HG02642 (cell line): ENCODE measurements around the gene ITGA8.
"Not testable (repeated sequence)": the region's sequence is repeated elsewhere in the genome, so short reads cannot be mapped to it uniquely, and the experiment has no call there.

Experiments
- ATAC-seq: cut with Tn5 transposase; IDR thresholded peaks from one replicate; pipeline ENCODE4 v1.9.1; 2021; ENCODE audit warnings: mild to moderate bottlenecking; ENCODE audit not compliant: unreplicated experiment, poor library complexity

Gene ITGA8

DNA sequence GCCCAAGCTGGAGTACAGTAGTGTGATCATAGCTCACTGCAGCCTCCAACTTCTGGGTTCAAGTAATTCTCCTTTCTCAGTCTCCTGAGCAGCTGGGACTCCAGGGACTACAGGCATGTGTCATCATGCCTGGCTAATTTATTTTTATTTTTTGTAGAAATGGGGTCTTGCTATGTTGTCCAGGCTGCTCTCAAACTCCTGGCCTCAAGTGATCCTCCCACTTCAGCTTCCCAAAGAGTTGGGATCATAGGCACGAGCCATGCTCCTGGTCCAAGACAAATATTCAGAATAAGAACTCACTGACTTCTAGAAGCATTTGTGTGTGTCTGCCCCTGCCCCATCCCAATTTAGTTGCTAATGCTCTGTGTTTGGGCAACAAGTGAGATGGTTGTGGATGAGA is 151.8 kb downstream of the ITGA8 start:
- ATAC-seq: no peak

GRCh38 chr10:15563246-15563645 is 156.5 kb downstream of the ITGA8 start:
- ATAC-seq: no peak

- no peak for ATAC-seq
Measured at GRCh38 chr10:15562578-15562977, 157.1 kb downstream of the ITGA8 start.

- ATAC-seq: no peak
Measured at GRCh38 chr10:15562116-15562515, 157.6 kb downstream of the ITGA8 start.

DNA sequence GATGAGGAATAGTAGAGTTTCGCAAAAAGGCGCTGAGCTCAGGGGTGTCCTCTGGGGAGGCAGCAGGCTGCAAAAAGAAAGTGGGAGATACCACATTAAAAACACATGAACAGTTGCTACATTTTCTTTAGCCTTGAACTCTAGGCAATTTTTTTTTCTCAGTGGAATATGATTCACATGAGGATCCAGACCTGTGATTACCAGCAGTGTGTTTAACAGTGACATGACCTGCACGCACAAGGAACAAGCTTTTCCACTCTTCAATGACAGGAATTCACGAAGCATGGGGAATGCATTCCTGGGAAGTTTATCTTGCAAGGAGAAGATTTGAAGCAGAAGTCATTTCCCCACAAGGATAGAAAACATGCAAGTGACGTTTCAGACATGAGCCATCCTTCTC is 161.6 kb downstream of the ITGA8 start:
- ATAC-seq: no peak

DNA sequence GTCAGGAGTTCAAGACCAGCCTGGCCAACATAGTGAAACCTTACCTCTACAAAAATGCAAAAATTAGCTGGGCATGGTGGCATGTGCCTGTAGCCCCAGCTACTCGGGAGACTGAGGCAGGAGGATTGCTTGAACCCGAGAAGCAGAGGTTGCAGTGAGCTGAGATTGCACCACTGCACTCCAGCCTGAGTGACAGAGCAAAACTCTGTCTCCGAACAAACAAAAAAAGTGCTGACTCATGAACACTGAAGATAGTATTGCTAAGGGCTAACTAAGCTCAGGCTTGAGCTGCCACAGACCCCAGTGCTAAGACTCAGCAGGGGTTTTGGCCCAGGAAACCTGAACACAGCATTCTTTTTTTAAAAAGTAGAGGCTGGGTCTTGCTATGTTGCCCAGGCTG is 162.6 kb downstream of the ITGA8 start:
- not testable (repeated sequence) for ATAC-seq

- no peak for ATAC-seq
Measured at GRCh38 chr10:15550950-15551349, 168.8 kb downstream of the ITGA8 start.

GRCh38 chr10:15548331-15548730 is 171.4 kb downstream of the ITGA8 start:
- no peak for ATAC-seq

GRCh38 chr10:15546606-15547005 is 173.1 kb downstream of the ITGA8 start:
- no peak for ATAC-seq

DNA sequence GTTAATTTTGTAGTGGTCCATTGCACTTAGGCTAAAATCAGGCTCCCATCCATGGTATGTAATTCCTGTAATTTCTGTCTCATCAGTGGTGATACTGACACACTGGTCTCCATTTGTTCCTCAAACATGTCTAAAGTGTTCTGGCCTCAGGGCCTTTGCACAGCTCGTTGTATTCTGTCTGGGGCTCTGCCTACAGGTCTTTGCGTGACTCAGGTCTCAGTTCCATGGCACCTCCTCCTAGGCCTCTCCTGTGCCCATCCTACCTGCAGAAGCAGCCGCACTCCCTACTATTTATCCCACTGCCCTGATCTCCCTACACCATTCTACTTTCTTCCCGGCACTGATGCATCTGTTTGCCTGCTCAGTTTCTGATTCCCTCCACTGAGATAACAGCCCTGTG is 173.8 kb downstream of the ITGA8 start:
- no peak for ATAC-seq

DNA sequence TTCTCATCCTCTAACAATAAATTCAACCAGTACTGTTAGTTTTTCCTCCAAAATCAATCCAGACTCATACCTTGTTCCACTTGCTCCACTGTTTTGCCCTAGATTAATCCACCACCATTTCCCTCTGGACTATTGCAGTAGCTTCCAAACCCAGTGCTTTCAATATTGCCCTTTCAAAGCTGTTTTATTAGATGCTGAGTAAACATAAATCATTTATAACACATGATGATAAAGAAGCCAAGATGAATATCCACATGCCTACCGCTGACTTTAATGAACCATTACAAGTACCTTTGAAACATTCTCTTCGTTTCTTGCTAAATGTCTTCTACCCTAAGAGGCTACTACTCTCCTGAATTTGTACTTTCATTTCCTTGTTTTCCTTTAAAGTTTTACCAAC is 174.5 kb downstream of the ITGA8 start:
- ATAC-seq: no peak

DNA sequence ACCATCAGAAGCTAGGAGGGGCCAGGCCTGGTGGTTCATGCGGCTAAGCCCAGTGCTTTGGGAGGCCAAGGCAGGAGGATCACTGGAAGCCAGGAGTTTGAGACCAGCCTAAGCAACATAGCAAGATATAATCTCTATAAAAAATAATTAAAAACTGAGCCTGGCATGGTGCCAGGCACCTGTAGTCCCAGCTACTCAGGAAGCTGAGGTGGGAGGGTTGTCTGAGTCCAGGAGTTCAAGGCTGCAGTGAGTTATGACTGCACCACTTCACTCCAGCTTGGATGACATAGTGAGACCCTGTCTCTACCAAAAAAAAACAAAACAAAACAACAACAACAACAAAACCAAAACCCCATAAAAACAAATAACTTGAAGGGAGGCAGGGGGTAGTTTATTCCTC is 175.7 kb downstream of the ITGA8 start:
- no peak for ATAC-seq

GRCh38 chr10:15542817-15543216 is 176.9 kb downstream of the ITGA8 start:
- ATAC-seq: no peak

- no peak for ATAC-seq
Measured at GRCh38 chr10:15541376-15541775, 178.3 kb downstream of the ITGA8 start.

- ATAC-seq: no peak
Measured at GRCh38 chr10:15540727-15541126, 179.0 kb downstream of the ITGA8 start.

- ATAC-seq: no peak
Measured at GRCh38 chr10:15539262-15539661, 180.5 kb downstream of the ITGA8 start.

- ATAC-seq: not testable (repeated sequence)
Measured at GRCh38 chr10:15534928-15535538, 184.7 kb downstream of the ITGA8 start.

- ATAC-seq: no peak
Measured at GRCh38 chr10:15531927-15532722, 187.6 kb downstream of the ITGA8 start.

DNA sequence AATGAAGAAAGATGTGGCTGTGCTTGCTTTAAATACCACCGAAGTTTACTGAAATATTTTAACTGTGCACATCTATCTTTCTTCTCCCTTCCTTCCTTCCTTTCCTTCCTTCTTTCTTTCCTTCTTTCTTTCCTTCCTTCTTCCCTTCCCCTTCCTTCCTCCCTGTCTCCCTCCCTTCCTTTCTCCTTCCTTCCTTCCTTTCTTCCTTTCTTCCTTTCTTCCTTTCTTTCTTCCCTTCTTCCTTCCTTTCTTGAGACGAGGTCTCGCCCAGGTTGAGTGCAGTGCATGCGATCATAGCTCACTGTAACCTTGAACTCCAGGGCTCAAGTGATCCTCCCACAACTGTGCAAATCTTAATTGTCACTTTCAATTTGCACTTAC is 190.9 kb downstream of the ITGA8 start:
- ATAC-seq: no peak

- ATAC-seq: no peak
Measured at GRCh38 chr10:15526754-15527153, 193.0 kb downstream of the ITGA8 start.

- no peak for ATAC-seq
Measured at GRCh38 chr10:15521328-15521903, 198.3 kb downstream of the ITGA8 start.

DNA sequence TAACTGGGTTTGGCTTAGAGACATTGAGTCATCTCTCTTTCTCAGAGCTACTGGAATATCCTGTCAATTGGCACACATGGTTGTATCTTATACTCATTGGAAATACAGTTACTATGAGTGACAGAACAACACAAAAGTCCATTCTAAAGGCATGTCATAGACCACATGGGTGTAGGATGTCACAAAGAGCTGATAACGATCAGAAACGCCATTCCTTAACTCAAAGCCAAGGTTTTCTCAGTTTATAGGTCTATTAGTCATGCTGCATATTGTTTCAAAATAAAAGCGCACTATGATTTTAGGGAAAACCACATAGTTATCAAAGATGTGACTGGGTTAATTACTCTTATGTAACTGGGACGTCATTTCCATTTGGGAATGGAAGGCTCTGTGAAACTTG is 201.5 kb downstream of the ITGA8 start:
- ATAC-seq: no peak
